NCI-H82 treated with DMSO at 0.1 percent for 48 hours (cell line): ENCODE results near the gene KCNMA1.

ENCODE experiments used
- DNase-seq: peaks from one replicate; lab custom pipeline; 2025; ENCODE audit not compliant: unreplicated experiment; lab: John Stamatoyannopoulos, UW

KCNMA1 gene

DNA sequence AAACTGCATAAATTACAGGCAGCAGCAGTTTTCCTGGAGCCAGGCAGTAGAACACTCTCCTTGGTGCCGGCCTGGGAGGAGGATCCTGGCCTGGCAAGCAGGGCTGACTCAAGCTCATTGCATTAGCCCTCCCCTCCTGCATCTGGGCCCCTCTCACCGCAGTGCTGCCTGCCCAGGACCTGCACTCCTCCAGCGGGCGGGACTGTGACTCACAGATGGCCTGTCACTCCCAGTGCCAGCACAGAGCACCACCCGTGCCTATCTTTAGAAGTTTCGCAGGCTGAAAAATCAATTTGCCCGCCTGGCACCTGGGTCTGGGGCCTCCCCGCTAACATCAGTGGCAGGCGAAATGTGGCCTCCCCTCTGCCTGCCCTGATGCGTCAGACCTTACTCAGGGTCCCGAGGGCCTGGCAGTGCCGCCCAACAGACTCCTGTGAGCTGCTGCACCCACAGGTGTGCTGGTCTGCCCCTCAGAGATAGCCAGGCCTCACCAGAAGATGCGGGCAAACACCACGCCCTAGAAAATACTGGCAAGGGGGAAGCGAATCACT lies 123.8 kb downstream of the KCNMA1 start:
- DNase-seq = no peak

DNA sequence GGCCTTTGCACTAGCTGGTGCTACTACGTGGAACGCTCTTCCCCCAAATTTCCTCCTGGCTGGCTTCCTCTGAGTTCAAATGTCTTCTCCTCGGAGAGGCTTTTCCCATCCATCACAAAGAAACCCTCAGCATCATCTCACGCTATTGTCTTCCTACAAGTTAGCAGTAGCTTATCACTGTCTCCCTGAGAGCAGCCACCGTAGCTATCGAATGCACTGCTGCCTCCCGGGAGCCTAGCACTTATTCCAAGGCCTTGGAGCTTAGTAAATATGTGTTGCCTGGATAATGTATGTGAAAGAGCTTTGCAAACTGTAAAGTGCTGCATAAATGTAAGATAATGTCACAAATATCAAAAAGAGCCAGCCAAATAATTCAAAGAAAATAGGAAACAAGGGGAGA lies 124.4 kb downstream of the KCNMA1 start:
- DNase-seq = no peak

DNA sequence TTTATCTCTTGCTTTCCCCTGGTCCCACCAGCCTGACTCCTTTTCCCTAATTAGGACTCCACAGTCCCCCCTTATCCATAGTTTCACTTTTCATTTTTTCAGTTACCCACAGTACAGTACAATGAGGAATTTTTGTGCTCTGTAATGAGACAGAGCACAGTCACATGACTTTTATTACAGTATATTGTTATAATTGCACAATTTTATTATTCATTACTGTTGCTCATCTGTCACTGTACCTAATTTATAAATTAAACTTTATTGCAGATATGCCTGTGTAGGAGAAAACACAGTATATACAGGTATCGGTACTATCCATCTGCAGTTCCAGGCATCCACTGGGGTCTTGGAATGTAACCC lies 125.4 kb downstream of the KCNMA1 start:
- no peak for DNase-seq

DNA sequence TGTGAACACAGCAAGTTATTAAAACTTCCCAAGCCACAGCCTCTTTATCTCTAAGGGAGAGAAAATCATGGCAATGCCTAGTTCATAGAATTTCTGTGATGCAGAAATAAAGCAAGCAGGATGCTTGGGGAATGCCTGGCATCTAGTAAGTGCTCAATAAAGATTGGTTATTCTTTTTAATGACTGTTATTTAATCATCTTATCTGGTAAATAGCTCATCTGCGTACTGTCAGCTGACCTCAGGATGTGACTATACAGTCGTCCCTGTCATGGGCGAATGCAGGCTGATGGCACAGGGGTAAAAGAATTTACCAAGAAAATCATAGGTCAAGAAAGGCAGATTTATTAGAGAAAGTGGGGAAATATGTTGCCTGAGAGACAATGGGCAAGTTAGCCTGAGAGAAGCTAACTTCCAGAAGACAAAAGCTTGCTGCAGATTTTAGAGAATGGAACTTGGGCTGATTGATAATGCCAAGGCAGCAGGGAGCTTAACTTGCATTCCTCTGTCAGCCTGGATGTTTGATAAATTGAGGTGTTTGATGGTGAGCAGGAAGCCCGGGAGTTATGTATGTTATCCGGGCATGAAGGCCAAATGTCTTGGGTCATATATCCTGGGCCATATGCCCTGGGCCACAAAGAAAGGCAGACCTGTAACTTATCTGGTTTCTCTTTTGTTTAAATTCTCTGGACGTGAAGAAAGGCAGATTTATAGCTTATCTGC lies 126.0 kb downstream of the KCNMA1 start:
- DNase-seq = no peak

DNA sequence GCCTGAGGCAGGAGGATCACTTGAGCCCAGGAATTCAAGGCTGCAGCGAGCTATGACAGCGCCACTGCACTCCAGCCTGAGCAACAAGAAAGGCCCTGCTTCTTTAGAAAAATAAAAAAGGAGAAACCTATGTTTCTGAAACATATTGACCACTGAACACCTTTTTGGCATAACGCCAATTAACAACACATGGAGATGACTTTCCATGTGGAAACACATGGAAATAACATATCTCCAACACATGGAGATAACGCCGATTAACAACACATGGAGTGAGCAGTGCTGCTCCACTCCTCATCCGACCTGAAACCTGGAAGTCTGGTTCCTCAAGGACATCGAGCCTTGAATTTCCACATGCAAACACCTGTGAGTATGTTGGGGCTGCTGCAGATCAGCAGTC lies 126.9 kb downstream of the KCNMA1 start:
- no peak for DNase-seq

DNA sequence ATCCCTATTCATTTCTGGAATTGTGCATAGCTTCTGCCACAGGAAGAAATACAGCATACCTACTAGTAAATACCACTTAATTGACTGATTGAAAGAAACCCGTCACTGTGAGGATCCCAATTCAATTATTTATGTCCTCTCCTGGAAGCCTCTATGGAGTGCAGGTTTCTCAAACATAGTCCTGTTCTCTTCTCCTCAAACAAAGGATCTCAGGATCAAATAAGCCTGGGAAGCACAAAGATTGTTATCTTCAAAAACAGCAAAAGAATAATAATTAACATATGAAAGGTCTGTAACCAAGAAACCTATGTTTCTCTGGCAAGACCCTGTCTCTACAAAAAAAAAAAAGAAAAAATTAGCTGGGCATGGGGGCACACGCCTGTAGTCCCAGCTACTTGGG lies 127.3 kb downstream of the KCNMA1 start:
- DNase-seq = no peak

DNA sequence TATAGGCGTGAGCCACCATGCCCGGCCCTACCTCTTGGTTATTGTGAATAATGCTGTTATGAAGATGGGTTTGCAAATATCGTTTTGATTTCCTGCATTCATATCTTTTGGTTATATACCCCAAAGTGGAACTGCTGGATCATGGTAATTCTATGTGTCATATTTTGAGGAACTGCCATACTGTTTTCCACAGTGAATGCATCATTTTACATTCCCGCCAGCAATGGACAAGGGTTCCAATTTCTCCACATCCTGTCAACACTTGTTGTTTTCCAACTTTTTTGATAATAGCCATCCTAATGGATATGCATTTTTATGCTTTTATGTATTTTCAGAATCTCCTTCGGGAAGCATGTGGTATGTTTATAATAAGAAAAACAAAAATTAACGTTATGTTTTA lies 128.2 kb downstream of the KCNMA1 start:
- no peak for DNase-seq

DNA sequence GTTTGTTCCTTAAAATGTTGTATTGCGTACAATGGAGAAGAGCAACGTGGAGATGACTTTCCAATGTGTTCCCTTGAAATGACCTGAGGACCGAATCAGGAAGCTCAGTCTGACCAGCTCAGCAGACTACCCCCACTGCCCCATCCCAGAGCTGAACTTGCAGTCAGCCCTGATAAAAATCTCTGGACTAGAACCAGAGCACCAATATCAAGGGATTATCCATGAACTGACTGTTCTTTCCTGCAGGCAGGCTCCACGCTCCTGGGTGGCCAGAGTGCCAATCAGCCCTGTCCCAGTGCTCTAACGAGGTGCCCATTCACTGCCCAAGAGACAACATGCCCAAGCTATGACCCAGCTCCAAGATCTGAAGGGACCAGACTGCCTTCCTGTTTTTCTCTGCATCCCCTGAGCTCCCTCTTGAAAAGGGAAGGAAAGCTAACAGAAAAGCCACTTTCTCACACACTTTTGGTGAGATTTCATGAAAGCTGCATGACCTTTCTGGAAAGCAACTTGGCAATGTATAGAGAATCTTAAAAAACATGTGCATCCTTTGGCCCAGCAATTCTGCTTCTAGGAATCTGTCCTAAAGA lies 130.2 kb downstream of the KCNMA1 start:
- DNase-seq = no peak

DNA sequence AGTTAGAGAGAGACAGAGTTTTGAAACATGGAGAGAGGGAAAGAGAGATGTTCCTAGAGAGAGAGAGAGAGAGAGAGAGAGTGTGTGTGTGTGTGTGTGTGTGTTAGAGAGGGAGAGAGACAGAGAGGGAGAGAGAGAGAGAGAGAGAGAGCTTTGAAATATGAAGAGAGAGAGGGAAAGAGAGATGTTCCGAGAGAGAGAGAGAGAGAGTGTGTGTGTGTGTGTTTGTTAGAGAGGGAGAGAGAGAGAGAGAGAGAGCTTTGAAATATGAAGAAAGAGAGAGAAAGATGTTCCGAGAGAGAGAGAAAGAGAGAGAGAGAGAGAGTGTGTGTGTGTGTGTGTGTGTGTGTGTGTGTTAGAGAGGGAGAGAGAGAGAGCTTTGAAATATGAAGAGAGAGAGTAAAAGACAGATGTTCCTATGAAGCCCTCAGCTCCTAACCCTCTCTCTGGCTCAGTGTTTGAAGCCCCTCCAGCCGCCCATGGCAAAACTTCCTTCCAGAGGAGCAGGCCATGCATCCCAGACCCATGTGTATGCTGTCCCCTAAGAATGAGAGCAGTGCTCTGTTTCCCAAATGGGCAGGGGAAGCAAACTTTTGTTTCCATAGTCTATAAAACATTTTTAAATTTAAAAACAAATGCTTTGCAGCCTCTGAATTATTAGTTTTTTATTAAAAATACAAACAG lies 130.9 kb downstream of the KCNMA1 start:
- no peak for DNase-seq

DNA sequence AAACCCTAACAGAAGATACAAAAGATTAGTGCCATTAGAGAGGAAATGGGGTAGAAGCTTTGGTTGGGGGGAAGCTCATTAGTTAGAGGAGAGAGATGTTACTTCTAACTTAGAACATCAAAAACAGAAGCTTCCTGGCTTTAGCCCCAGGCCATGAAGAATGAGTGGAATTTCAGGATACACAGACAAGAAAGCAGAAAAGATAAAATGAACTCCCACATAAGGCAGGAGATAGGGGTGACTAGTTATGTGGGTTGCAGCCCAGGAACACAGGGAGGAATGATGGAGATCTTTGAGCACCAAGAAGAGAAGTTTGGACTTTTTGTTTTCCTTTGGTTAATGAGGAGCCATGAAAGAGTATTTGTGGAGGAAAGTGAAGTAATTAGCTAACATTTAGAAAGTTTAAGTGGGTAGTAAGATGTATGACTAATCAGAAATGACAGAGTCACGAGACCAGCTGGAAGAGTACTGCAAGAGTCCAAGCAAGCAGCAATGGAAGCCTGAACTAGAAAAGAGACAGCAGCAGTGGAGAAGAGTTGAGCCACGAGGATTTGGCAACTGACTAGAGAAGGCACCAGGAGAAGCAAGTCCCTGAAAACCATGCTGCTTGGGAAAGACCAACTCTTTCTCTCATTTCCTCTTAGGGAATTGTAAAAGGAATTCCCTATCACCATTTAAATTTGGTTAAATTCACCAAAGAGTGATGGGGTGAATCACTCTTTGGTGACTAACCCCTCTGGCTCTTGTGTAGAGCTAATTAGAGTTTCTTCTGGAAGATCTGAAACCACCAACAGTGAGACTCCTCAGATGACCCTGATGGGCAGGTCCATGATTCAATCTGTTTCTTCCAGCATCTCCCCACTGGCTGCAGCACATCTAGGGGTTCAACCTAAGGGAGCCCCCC lies 131.9 kb downstream of the KCNMA1 start:
- no peak for DNase-seq

DNA sequence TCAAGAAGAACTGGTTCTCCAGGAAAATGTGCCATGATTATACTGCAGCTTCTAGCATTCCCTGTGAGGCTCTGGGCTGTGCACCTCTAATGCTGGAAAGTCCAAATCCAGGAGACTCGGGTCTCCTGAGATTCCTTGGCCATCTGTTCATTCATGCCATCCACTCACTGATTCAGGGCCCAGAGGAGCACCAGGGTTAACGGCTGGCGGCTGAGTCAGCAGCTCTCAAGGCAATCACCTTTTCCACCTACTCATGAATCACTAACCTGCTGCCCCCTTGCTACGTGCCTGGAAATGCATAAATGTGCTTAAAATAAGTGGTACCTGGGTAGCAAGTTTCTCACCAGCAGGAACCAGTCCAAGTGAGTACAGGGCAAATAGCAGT lies 132.7 kb downstream of the KCNMA1 start:
- peak; percentile 40 for DNase-seq

DNA sequence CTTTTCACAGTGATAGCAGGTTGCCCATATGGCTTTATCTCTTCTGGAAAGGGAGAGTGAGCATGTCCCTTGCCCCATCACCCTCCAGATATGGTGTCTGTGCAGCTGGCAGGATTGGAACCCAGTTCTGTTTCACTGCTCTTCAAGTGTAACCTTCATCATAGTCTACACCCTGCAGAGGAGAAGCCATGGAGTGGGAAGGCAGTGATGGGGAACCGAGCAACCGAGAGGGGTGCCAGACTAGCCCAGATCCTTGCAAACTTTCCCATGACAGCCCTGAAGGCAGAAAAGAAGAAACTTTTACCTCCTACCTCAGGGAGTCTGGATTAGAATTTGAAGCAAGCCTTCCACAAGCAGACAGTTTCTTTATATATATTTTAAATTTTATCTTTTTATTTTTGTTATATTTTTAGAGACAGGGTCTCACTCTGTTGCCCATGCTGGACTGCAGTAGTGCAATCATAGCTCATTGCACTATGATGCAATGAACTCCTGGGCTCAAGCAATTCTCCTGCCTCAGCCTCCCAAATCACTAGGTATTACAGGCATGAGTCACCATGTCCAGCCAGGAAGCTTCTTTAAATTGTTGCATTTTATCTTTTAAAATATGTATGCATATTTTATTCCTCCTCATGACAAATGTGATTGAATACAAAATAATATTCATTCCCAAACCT lies 133.3 kb downstream of the KCNMA1 start:
- no peak for DNase-seq

DNA sequence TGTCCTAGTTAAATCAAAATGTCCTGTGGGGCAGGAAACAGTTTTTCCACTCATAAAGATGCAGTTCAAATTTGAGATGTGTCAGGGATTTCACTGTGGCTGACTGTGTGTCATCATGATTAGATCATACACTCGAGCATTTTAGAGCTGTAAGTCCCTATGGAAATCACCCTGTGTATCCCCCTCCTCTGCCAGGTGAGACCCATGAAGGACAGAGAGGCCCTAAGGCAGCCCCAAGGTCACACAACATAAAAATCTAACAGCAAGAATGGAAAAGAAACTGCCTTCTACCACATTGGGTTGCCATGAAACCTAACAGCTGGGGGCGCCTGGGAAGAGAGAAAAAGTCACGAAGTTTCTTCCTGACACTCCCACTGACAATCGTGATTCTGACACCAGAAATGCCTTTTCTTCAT lies 135.8 kb downstream of the KCNMA1 start:
- DNase-seq = no peak

DNA sequence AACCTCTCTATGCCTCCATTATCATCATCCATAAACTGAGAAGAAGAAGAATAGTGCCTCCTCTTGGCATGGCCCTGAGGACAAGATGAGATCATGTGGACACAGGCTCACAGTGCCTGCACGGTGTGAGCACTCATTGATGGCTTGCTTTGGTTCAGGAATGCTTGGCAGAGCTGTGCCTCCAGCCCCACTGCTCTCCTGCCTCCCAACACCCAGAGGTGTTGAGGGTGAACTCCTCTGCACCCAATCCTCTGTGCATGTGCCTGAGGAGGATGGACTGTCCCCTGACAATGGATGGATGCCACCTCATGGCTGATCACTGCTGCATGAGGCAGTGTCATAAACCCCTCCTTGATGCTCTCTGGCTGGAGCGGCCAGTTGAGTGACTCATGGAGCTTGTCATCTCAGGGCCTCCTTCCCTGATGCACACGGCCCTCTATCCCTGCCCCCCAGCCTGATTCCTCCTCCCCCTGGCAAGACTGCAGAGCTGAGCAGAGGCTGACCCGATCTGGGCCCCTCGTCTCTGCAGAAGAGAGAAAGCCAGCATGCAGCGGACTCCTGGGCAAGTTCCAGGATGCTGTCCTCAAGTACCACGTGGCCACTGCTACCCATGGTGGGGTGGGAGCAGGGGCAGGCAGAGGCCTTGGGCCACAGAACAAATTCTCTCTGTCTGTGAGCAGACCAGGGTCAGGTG lies 136.3 kb downstream of the KCNMA1 start:
- DNase-seq = no peak

DNA sequence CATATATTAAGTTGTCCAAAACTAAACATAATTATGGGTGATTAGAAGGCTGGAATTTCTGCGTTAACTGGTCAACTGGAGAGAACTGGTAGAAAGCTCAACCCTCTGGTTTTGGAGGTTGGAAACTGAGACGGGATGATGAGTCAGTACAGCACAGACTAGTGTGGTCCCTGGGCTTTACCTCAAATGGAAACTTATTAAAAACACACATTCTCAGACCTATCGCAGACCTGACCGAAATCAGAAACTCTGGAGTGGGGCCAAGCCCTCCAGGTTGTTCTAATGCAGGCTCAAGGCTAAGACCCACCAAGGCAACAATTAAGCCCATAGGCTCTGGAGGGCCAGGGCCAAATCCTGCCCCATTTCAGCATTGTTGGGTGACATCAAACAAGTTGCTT lies 136.9 kb downstream of the KCNMA1 start:
- no peak for DNase-seq

DNA sequence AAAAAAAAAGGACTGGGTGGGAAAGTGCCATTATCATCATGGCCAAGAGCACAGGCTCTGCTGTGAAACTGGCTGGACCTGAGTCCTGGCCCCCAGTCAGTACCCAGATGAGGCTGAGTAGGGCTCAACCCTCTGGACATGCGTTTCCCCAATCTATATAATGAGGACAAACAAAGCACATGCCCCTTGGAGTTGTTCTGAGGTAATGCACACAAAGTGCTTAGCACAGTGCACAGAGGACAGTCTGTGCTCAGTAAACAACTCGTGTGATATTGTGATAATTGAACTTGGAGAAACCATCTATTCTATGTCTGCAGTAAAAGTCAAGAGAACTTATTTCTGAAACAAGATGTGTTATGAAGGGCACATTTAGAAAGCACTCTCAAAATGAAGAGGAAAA lies 138.8 kb downstream of the KCNMA1 start:
- DNase-seq = no peak

DNA sequence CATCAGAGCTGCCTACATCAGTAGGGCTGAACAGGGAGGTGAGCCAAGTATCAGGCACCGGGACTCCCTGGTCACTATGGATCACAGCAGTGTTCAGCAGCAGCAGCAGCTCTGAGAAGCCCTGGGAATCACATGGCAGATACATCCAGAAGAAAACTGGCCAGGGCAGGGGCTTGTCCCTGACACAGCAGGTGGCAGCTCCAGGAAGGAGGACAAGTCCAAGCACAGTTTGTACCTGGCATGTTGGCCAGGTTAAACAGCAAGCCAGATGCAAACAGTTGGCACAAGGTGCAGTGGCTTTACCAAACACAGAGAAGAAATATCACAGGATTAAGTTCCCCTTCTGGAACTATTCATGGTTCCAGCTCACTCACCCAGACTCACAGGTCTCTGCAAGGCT lies 139.4 kb downstream of the KCNMA1 start:
- no peak for DNase-seq

DNA sequence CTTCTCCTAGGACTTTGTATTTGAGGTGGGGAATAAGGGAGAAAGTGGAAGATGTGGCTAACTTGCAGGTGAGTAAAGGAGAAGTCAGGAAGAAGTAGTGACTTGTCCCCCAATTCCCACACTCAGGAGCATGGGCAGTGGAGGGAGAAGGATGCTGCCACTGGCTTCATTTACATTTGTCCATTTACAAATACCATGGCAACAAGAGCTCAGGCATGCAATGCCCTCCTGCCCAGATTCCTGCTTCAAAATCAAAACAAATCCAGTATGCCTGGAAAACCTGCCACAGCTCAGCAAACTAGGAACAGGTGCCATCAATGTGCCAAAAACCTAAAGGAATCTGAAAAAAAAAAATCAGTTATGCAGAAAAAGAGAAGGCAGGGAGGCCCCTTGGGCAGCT lies 139.9 kb downstream of the KCNMA1 start:
- no peak for DNase-seq

DNA sequence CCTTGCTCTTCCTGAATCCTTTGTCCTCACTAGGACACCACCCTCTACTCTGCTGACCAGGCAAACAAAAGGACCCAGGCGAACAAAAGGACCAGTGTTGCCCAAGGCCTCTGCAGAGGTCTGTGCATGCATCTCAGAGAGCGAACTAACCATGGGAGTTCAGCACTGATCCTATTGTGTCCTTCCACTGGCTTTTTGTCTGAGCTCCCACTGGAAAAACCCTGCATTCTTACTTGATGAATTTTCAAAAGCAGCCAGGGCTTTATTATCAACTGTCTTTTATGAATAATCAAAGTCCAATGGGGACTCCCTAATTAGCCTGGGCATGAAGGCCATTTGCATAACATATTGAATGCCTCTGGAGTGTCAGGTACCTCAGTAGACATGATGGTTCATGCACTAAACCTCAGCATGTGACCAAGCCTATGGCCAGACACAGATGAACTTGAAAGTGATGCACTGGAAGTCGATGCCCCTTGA lies 140.6 kb downstream of the KCNMA1 start:
- no peak for DNase-seq
